Measurements from ENCODE around the gene CFC1B.
"Not testable (repeated sequence)": the region's sequence is repeated elsewhere in the genome, so short reads cannot be mapped to it uniquely, and the experiment has no call there.

Gene CFC1B

DNA sequence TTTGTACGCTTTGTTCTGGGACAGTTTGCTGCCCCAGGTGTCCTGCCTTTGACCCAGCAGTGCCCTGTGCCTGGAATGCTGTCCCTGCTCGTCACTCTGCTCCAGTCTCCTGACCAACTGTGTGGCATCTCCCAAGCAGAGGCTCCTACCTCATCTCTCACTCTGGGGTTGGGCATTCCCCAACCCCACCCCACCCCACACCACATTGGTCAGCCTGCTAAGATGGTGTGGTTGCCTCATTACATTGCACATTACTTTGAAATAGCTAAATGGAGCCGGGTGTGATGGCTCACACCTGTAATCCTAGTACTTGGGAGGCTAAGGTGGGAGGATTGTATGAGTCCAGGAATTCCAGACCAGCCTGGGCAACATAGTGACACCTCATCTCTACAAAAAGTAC lies 50.9 kb downstream of the CFC1B start:
- not testable (repeated sequence) for DNase-seq

DNA sequence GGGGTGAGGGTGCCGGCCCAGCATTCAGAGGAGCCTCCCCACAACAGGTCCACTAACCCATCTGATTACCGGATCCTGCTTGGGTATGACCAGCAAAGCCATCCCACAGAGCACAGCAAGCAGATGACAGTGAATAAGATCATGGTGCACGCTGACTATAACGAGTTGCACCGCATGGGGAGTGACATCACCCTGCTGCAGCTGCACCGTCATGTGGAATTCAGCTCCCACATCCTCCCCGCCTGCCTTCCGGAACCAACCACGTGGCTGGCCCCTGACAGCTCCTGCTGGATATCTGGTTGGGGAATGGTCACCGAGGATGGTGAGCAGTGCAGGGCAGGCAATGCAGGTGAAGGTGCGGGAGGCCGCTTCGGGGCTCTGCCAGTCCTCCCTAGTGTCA lies 53.2 kb downstream of the CFC1B start:
- DNase-seq: not testable (repeated sequence)

- not testable (repeated sequence) for DNase-seq
Measured at GRCh38 chr2:130576209-130576784, 55.3 kb downstream of the CFC1B start.

DNA sequence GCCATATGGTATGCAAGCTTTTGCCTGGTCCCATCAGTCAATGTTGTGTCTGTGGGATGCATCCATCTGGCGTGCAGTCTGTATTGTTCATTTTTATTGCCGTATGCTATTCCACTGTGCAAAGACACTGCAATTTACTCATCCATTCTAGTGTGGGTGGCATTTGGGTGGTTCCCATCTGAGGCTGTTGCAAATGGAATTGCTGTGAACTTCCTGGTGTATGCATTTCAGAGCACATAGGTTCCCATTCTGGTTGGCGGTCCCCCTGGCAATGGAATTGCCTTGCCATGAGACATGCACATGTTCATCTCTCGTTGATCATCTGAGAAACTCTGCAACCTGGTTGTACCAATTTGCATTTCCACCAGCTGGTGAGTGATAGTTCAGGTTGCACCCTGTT lies 56.5 kb downstream of the CFC1B start:
- DNase-seq: not testable (repeated sequence)
